ENCODE results near the gene PDE3B.
A peak's percentile ranks its signal among the peaks of the same experiment; 100 is the strongest.
"Not testable (repeated sequence)": the region's sequence is repeated elsewhere in the genome, so short reads cannot be mapped to it uniquely, and the experiment has no call there.

Gene PDE3B

DNA sequence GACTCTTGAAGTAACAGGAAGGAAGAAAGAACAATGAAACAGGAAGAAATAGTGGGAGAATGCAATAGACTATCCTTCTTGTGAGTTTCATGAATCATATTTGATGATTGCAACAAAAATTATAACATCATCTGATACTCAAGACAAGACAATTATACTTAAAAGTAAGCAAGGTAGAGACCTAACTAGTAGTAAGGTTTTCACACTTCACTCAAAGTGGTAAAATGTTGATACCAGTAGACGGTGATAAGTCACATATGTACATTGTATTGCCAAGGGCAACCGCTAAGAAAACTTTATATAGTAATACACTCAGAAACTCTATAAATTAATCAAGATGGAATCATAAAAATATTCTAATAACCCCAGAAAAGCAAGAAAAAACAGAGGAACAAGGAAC, 140.6 kb downstream of the PDE3B start:
- TF ChIP-seq, protein P1, sequence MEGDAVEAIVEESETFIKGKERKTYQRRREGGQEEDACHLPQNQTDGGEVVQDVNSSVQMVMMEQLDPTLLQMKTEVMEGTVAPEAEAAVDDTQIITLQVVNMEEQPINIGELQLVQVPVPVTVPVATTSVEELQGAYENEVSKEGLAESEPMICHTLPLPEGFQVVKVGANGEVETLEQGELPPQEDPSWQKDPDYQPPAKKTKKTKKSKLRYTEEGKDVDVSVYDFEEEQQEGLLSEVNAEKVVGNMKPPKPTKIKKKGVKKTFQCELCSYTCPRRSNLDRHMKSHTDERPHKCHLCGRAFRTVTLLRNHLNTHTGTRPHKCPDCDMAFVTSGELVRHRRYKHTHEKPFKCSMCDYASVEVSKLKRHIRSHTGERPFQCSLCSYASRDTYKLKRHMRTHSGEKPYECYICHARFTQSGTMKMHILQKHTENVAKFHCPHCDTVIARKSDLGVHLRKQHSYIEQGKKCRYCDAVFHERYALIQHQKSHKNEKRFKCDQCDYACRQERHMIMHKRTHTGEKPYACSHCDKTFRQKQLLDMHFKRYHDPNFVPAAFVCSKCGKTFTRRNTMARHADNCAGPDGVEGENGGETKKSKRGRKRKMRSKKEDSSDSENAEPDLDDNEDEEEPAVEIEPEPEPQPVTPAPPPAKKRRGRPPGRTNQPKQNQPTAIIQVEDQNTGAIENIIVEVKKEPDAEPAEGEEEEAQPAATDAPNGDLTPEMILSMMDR (conservative IDR thresholded peaks at IDR 0.05; ENCODE audit: low read depth, low read length) = no peak
- H3K4me3 ChIP-seq (ENCODE audit: low read depth, low read length) = no peak overlapping the region
- no peak for DNase-seq (ENCODE audit: low read depth)

DNA sequence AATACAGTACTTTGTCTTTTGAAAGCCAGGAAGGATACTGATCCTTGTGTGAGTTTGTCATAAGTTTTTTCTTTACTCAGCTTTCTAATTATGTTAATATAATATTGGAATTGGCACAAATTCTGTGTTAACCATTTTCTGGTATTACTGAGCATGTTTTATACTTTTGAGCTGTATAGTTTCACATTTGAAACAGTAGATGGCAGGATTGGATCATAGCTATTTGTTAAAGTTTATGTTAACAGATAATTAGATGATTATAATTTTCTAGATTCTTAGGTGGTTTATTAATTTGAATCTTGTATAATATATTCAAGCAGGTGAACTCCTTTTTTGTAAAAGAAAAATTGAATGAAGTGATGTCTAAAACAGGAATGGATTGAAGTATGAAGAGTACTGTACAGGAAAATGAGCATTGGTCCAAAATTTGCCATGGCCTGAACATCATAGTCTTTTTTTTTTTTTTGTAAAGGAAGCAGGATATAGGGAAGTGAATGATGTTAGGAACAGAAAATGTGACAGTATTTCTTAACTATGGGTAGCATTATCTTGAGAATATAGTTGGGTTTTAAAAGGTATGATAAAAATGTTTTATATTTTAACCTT, 146.4 kb downstream of the PDE3B start:
- peak; percentile 41 for DNase-seq (ENCODE audit: low read depth)
- TF ChIP-seq, protein P1 (conservative IDR thresholded peaks at IDR 0.05; ENCODE audit: low read depth, low read length) = peak; percentile 56
- H3K4me3 ChIP-seq (ENCODE audit: low read depth, low read length) = no peak overlapping the region

DNA sequence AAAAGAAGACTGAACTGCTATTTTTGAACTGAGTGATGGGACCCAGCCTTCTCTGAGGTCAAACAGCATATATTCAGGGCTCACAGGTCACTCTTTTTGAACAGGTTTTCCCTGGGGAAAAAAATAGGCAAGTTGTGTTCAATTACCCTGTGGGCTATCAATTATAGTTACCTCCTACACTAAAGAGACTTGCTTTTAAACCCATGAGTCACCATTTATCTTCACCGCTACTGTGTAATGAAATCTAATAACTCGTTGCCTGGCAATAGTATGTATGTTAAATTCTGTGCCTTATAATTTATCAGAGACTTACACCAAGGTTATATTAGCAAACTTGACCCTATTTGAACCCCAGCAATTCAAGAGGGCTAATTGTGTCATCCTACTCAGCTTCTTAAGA, 149.9 kb downstream of the PDE3B start:
- no peak for DNase-seq (ENCODE audit: low read depth)
- no peak overlapping the region for H3K4me3 ChIP-seq (ENCODE audit: low read depth, low read length)
- TF ChIP-seq, protein P1 (conservative IDR thresholded peaks at IDR 0.05; ENCODE audit: low read depth, low read length) = no peak

DNA sequence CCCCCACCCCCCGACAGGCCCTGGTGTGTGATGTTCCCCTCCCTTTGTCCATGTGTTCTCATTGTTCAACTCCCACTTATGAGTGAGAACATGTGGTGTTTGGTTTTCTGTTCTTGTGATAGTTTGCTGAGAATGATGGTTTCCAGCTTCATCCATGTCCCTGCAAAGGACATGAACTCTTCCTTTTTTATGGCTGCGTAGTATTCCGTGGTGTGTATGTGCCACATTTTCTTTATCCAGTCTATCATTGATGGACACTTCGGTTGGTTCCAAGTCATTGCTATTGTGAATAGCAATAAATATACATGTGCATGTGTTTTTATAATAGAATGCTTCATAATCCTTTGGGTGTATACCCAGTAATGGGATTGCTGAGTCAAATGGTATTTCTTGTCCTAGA, 152.4 kb downstream of the PDE3B start:
- not testable (repeated sequence) for DNase-seq (ENCODE audit: low read depth); H3K4me3 ChIP-seq (ENCODE audit: low read depth, low read length)

DNA sequence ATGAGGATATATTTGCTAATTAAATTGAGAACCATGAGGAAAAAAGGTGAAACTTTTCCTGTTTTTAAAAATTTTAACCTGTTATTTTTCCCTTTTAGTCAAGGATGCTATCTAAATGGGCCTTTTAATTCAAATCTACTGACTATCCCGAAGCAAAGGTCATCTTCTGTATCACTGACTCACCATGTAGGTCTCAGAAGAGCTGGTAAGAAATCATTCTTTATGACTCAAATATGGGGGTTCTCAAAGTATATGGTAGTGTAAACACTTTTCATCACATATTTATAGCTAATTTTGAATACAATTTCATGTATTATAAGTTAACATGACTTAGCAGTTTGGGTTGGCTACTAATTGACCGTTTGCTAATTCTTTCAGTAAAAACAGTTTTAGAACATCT, 160.2 kb downstream of the PDE3B start:
- no peak for DNase-seq (ENCODE audit: low read depth)
- TF ChIP-seq, protein P1 (conservative IDR thresholded peaks at IDR 0.05; ENCODE audit: low read depth, low read length) = no peak
- no peak overlapping the region for H3K4me3 ChIP-seq (ENCODE audit: low read depth, low read length)

DNA sequence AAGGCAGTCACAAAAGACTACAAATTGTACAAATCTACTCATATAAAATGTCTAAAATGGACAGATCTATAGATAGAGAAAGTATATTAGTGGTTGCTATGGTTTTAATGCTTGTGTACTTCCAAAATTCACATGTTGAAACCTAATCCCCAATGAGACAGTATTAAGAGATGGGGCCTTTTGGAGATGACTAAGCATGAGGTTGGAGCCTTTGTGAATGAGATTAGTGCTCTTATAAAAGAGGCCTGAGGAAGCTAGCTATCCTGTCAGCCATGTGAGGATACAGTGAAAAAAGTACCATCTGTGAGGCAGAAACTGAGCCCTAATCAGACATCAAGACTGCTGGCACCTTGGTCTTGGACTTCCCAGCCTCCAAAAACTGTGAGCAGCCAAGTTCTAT, 165.9 kb downstream of the PDE3B start:
- DNase-seq (ENCODE audit: low read depth) = no peak
- no peak overlapping the region for H3K4me3 ChIP-seq (ENCODE audit: low read depth, low read length)
- TF ChIP-seq, protein P1 (conservative IDR thresholded peaks at IDR 0.05; ENCODE audit: low read depth, low read length) = no peak

DNA sequence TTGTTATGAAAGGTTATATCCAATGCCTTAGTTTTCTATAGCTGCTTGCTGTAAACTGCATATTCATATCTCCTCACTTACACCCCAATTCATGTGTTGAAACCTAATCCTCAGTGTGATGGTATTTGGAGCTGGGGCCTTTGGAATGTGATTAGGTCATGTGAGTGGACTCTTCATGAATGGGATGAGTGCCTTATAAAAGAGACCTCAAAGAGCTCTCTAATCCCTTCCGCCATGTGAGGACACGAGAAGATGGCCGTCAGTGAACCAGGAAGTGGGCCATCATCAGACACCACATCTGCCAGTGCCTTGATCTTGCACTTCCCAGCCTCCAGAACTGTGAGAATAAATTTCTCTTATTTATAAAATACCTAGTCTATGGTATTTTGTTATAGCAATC, 169.2 kb downstream of the PDE3B start:
- TF ChIP-seq, protein P1 (conservative IDR thresholded peaks at IDR 0.05; ENCODE audit: low read depth, low read length) = no peak
- peak; percentile 12 for DNase-seq (ENCODE audit: low read depth)
- no peak overlapping the region for H3K4me3 ChIP-seq (ENCODE audit: low read depth, low read length)

Data from choroid plexus epithelial cell (primary cell).